ENCODE measurements around the gene ODAD2. TPM values are rescaled to one million over a fixed set of nuclear protein-coding genes. Genes with fewer than 3 reads are reported as not detected.

The ODAD2 gene
- total RNA-seq, 1 donor from 2014 or later, result 1.8 TPM

- Histone ChIP-seq H3K36me3 (ENCODE audit: control insufficient read depth, insufficient read depth, low read length) (no peaks in the 10 kb centered on the region), H3K4me3 (ENCODE audit: low read depth, low read length) (no peak overlapping the region), H3K27me3 (ENCODE audit: control insufficient read depth, insufficient read depth, low read length) (no peaks in the 10 kb centered on the region)
- DNase-seq (ENCODE audit: low read depth), result no peak
- TF ChIP-seq CTCF (IDR thresholded peaks at IDR 0.05; ENCODE audit: insufficient read depth, low read length, poor library complexity, severe bottlenecking), result no peak
These were observed 22.4 kb upstream of the ODAD2 start for GRCh38 chr10:28020993-28021982.

- Histone ChIP-seq H3K27me3 (ENCODE audit: control insufficient read depth, insufficient read depth, low read length) (no peaks in the 10 kb centered on the region), H3K36me3 (ENCODE audit: control insufficient read depth, insufficient read depth, low read length) (no peaks in the 10 kb centered on the region), H3K4me3 (ENCODE audit: low read depth, low read length) (no peak overlapping the region)
- no peak for TF ChIP-seq CTCF (IDR thresholded peaks at IDR 0.05; ENCODE audit: insufficient read depth, low read length, poor library complexity, severe bottlenecking)
- no peak for DNase-seq (ENCODE audit: low read depth)
These were observed 21.4 kb upstream of the ODAD2 start for GRCh38 chr10:28020080-28020860.

- TF ChIP-seq CTCF (IDR thresholded peaks at IDR 0.05; ENCODE audit: insufficient read depth, low read length, poor library complexity, severe bottlenecking), result no peak
- no peaks in the 10 kb centered on the region for H3K27me3 ChIP-seq (ENCODE audit: control insufficient read depth, insufficient read depth, low read length)
- no peak overlapping the region for H3K4me3 ChIP-seq (ENCODE audit: low read depth, low read length)
- no peak for DNase-seq (ENCODE audit: low read depth)
- no peaks in the 10 kb centered on the region for H3K36me3 ChIP-seq (ENCODE audit: control insufficient read depth, insufficient read depth, low read length)
These were observed 15.8 kb upstream of the ODAD2 start for GRCh38 chr10:28014651-28015050.

- no peak for TF ChIP-seq CTCF (IDR thresholded peaks at IDR 0.05; ENCODE audit: insufficient read depth, low read length, poor library complexity, severe bottlenecking)
- no peaks in the 10 kb centered on the region for H3K27me3 ChIP-seq (ENCODE audit: control insufficient read depth, insufficient read depth, low read length)
- no peaks in the 10 kb centered on the region for H3K36me3 ChIP-seq (ENCODE audit: control insufficient read depth, insufficient read depth, low read length)
- H3K4me3 ChIP-seq (ENCODE audit: low read depth, low read length), result no peak overlapping the region
- DNase-seq (ENCODE audit: low read depth), result no peak
These were observed 14.2 kb upstream of the ODAD2 start for GRCh38 chr10:28012990-28013515.

- no peak for TF ChIP-seq CTCF (IDR thresholded peaks at IDR 0.05; ENCODE audit: insufficient read depth, low read length, poor library complexity, severe bottlenecking)
- Histone ChIP-seq H3K27me3 (ENCODE audit: control insufficient read depth, insufficient read depth, low read length) (no peaks in the 10 kb centered on the region), H3K4me3 (ENCODE audit: low read depth, low read length) (no peak overlapping the region), H3K36me3 (ENCODE audit: control insufficient read depth, insufficient read depth, low read length) (no peaks in the 10 kb centered on the region)
- DNase-seq (ENCODE audit: low read depth), result no peak
These were observed 11.9 kb upstream of the ODAD2 start for GRCh38 chr10:28010821-28011220.
